GM21825 (cell line): ENCODE results near the gene KRTAP12-1.

ENCODE experiments used
- ATAC-seq: cut with Tn5 transposase; IDR thresholded peaks from one replicate; pipeline ENCODE4 v1.9.1; 2021; ENCODE audit warnings: mild to moderate bottlenecking, moderate library complexity; ENCODE audit not compliant: unreplicated experiment

KRTAP12-1 gene

DNA sequence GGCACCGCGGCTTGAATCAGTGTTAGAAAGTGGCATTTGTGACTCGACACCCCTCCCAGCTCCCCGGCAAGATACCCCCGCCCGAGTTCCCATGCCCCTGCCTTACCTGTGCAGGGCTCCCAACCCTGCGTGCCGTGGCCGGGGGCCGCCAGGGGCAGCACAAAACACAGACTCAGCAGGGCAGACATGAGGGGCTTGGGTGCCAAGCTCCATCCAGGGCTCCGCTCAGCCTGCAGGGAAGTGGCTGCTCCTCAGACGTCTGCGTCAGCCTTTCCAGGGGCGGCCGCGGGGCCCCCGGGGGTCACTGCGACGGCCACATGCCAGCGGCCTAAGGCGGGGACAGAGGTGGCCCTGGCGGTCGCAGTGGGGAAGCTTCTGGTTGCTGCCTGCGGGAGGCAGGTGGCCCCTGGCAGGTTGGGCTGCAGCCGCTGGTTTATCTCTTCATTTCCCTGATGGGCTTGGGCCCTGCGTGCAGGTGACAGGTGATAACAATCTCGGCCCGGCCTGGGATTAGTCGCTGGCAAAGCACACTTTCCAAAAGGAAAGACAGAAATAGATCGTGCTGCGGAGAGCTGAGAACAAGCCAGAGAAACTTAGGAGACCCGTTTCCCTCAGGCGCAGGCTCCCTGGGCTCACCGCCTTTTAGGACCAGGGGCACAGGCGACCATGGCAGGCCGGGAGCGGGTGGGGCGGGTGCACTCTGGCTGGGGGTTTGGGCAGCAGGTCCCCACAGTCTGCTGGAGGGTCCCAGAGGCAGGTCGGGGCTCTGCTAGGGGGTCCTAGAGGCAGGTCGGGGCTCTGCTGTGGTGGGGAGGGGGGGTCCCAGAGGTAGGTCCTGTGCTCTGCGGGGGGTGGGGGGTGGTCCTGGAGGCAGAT lies 29.6 kb upstream of the KRTAP12-1 start, which contains the start of gene TSPEAR:
TSPEAR (minus strand) TSS at position 246 of the 876 bp plus-strand sequence; CDS start at position 188, 58 bp downstream.
- no peak for ATAC-seq

DNA sequence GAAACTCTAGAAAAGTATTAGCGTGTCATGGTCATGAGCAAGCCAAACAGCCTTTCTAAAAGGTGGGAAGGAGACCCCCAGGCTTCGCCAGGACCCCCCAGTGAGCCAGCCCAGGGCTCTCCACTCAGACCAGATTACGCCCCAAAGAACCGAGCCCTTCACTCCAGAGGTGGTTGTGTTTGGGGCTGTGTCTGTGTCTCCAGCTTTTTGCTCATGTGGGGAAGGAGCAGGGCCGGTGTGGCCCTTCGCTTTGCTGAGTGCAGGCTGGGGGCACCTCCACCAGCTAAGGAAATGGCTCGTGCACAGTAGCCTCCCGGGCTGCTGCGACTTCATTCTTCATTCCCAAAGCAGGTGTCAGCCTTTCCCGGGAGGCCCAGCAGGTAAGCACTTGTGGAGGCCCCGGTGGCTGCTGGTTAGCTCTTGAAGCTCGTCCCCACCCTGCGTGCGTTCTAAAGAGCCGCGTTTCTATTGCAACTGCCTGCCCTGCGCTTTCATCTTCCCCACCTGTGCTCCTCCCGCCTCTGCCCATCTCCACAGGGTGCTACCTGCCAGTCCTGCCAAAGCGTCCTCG lies 28.9 kb upstream of the KRTAP12-1 start:
- ATAC-seq: no peak

DNA sequence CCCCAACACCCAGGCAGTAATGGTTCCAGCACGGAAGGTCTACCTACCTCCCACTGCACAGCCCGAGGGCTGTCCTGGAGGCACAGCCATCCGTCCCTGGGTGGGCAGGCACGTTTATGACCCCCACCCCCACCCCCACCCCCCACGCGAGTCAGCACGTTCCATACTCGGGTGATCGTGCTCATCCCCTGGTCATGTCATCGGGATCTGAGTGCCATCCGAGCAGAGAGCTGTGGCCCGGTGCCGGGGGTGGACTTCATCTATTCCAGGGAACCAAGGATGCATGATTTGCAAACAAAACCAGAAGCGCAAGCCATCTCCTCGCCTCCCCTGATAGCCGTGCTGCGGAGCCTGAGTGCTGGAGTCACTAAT lies 28.3 kb upstream of the KRTAP12-1 start:
- no peak for ATAC-seq

DNA sequence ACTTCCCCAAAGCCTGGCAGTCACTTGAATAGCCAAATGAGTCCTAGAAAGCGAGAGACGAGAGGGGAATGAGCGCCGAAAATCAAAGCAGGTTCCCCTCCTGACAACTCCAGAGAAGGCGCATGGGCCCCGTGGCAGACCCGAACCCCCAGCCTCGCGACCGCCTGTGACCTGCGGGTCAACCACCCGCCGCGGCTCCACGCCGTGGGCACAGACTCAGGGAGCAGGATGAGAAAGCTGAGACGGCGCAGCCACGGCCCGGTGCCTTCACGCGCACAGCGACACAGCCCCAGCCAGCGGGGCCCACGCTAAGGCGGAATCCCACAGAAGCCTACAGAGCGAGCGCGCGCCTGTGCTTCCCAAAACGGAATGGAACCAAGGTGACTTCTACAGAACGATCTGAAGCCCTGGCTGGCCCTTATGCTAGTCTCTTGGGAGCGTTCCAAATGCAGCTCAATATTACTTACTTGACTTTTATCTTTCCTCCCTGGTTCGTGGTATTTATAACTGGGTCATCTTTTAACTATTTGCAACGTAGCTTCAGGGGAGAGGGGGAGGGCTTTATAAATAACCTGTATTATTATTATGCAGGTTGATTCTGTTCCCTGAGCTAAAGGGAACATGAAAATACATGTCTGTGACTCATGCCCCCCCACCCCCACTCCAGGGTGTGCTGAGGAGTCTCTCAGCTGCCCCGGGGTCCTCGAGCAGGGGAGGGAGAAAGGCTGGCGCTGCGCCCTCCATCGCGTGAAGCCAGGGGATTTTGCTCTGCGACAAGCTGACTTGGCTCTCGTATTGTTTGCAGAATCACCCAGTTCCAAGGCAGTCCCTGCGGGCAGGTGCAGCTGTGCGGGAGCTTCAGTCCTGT lies 27.7 kb upstream of the KRTAP12-1 start:
- ATAC-seq: no peak

DNA sequence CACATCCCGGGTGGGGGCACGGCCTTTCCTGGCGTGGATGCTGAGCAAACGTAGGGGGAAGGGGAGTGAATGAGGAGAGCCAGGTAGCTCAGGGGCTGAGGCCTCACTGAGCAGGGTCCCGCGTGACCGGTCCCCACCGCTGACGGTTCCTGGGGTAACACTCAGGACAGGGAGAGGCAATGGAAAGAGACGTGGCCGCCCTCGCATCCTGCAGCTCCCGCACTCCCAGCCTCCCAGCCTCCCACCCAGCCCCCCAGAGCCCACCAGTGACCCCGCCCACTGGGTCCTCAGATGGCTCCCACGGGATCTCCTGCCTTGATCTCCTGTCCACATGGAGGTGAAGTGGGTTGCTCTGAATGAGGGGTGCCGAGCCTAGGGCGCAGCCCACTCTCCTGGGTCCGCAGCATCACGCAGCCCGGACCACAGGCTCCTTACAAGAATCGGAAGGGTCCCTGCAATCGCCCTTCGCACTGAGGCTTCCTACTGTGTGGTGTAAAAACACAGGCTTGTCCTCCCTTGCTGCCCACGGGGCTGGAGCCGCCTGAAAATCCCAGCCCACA lies 27.0 kb upstream of the KRTAP12-1 start:
- ATAC-seq: no peak

DNA sequence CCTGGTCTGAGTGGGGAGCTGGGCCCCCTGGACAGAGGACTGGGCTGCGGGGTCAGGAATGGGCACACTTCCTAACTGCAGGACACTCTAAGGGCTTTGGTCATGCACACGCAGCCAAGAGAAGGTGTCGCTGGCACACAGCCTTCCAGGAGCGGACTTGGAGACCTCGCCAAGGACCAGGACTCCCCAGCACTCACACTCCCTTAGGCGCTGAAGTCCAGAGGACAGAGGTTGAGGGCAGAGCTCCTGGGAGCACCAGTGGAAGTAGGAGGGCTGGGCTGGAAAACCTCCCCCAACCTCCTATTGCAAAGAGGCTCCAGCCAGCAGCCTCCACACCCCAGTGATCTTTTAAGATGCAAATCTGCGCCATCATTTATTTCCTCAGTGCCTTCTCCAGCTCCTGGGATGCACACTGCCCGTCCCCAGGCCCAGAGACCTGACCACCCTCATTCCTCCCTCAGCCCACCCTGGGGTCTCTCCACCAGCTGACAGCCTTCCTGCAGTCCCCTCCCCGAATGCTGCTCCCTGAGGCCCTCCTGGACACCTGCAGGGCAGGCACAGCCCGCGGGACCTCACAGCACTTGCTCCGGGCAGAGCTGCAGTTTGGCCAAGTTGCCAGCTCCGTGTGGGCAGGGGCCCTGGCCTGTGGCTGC lies 26.4 kb upstream of the KRTAP12-1 start:
- ATAC-seq: no peak

DNA sequence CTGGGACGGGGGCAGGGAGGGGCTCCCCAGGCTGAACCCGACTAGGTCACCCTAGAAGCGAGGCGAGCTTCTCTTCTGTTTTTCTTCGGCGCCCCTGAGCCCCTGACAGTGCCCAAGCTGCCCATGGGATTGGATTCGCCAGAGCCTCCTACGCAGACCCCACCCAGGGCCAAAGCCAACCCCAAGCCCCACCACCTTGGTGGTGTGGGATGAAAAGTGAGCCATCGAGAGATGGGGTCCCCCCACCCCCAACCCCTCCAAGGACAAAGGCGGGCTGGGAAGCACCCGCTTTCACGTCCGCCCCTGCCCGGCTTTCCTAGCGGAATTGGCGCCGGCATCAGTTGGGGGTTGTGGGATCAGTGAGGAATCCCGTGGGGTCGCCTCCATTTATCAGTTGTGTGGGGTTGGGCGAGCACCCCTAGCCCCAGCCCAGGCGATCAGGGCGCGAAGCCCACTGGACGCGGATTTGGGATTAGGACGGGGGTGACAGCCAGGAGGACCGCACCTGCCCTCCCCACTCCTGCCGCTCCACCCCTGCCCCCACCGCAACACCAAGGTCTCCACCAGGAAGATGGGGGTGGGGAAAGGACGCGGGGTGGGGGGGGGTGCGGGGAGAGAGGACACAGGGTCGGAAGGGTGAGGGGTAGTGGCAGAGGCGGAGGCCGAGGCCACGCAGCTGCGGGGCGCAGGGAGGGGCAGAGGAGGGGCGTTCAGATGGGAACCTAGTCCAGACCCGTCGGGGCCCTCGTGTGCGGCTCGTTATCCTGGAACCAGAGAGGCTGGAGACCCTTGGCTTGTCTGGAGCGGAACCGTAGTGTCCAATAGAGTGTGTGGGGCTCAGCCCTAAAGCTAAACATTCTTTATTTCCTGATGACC lies 25.0 kb upstream of the KRTAP12-1 start:
- no peak for ATAC-seq

DNA sequence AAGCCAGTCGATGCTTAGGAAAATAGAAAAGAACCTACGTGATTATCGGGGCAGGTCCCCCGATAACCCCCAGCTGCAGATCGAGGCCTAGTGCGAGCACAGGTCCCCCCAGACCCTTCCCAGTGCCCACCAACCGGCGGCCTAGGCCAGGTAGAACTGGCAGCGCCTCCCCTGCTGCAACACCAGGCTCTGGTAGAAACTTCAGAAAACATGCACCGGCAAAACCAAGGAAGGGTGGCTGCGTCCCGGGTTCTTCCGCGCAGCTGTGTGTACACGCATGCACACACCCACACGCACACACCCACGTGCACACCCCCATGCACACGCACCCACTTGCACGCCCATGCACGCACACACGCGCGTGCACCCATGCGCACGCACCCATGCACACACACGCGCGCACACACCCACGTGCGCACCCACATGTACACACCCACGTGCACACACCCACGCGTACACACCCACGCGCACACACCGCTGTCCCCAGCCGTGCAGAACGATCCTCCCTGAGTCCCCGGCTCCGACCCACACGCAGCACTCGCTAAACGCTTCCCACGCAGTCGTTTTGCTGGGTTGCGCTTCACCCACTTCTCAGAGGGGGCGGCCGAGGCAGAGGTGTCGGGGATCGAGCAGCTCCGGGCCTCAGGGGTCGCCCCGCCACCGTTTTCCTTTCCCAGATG lies 24.2 kb upstream of the KRTAP12-1 start:
- ATAC-seq: no peak

DNA sequence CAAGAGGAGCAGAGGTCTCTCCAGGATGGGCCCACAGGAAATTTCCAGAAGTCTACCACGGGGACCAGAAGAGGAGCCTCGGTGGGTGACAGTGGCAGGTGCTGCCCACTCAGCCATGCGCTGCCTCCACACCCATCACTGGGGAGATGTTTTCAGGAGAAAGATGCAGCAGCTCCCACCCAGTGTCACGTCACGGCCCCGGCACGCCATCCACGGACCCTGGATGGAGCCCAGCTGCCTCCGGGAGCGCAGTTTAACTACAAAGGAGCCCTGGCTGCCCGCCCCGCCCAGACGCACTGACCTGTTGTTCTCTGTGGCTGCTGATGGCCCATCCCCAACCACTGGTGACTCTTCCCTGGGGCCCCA lies 22.7 kb upstream of the KRTAP12-1 start:
- ATAC-seq: no peak

DNA sequence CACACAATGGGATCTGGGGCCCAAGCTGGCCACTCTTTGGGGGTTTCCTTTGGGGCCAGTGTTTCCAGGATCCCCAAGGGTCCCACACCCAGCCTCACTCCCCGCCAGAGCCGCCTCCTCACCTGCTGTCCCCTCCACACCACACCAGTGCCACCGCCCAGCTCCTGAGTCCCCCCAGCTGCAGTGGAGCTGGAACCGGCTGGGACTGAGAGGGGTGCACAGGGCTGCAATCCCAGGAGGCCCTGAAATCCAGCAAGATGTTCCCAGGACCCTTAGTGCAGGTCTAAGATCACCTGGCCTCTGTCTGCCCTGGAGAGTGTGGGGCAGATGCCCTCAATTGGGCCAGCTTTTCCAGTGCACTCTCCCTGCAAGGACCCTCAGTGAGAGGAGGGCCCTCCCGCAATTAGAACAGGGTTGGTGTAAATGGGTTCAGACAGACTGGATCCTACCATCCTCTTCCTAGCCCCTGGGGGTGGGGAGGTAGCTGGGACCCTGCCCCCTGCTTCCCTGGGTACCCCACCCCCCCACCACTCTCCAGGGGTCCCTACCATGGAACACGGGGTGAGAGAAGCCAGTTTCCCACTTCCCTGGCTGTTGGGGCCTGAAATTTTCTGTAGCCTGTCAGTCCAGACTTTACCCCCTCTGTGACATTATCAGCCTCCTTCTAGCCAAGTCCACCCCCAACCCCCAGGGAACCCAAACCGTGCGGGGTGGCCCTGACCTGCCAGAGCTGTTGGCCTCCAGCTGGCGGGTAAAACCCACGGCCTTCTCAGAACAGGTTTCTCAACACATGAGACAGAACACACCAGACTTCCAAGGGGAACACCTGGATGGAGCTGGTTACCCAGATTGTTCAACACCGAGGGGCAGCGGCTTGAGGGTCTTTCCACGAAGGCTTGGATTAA lies 22.0 kb upstream of the KRTAP12-1 start:
- ATAC-seq: no peak

DNA sequence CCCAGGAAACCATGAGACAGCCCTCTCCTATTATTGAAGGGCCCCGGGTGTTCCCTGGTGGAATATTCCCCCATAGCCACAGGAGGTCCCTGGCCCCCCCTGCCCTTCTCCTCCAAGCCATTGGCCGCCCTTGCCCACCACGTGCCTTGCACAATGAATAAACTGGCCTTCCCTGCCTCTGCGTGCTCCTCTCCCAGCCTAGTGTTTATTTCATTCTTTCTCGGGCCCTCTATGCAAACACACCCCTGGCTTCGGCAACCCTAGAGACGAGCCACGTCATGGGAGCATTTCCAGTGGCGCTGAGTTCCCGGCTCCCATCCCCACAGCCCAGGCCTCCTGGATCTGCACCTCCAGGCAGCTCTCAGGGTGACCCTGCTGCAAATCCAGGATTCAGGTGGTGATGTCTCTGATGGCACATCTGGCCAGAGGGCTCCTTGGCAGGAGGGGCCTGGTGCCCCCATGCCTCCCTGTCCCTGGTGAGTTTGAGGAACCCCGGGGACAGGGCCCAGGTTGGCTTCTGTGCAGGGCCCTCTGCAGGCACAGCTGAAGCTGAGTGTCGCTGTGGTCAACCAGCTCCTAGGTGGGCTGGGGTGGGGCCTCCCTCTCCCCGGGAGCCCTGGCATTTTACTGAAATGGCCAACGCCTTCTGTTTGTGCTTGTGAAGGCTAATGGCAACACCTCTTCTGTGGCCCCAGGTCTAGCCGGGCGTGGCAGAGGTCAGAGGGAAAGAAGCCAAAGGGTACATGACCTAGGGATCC lies 21.2 kb upstream of the KRTAP12-1 start:
- ATAC-seq: no peak

DNA sequence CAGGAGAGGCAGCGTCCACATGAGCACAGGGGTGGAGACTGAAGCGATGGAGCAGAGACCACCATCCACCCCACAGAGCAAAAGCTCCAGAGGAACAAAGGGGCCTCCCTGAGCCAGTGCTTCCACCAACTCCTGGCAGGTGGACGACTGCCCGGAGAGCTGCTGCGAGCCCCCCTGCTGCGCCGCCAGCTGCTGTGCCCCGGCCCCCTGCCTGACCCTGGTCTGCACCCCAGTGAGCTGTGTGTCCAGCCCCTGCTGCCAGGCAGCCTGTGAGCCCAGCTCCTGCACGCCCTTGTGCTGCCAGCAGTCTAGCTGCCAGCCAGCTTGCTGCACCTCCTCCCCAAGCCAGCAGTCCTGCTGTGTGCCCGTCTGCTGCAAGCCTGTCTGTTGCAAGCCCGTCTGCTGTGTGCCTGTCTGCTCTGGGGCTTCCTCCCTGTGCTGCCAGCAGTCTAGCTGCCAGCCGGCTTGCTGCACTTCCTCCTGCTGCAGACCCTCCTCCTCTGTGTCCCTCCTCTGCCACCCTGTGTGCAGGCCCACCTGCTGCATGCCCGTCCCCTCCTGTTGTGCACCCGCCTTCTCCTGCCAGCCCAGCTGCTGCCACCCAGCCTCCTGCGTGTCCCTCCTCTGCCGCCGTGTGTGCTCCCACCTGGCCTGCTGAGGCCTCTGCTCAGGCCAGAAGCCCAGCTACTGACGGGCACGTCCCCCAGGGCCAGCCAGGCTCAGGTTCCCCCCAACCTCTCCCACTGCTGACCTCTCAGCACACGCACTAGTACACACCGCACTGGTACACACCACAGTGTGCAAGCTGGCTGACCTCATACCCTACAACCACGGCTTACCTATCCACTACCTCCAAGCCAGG lies 20.4 kb upstream of the KRTAP12-1 start:
- no peak for ATAC-seq

DNA sequence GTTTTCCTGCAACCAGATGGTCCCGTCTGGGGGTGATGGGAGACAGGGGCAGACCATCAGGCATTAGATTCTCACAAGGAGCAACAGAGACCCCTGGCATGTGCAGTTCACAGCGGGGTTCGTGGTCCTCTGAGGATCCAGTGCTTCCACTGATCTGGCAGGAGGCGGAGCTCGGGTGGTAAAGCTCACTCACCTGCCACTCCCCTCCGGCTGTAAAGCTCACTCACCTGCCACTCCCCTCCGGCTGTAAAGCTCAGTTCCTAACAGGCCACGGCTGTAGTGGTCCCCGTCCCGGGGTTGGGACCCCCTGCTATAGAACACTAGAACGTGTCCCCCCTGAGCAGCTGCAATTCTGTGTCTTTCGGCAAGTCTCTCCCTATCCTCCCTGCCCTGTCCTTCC lies 19.6 kb upstream of the KRTAP12-1 start:
- ATAC-seq: no peak

DNA sequence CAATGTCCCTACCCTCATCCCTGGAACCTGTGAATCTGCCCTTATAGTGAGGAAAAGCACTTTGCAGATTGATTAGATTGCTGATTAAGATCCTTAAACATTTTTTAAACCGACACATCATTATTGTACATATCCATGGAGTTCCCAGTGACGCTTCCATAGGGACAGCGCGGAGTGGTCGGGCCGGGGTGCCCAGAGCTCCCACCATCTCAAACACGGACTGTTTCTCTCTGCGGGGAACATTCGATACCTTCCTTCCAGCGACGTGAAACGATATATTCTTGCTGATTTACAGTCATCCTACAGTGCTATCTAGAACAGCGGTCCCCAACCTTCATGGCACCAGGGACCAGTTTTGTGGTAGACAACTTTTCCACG lies 19.0 kb upstream of the KRTAP12-1 start:
- no peak for ATAC-seq

DNA sequence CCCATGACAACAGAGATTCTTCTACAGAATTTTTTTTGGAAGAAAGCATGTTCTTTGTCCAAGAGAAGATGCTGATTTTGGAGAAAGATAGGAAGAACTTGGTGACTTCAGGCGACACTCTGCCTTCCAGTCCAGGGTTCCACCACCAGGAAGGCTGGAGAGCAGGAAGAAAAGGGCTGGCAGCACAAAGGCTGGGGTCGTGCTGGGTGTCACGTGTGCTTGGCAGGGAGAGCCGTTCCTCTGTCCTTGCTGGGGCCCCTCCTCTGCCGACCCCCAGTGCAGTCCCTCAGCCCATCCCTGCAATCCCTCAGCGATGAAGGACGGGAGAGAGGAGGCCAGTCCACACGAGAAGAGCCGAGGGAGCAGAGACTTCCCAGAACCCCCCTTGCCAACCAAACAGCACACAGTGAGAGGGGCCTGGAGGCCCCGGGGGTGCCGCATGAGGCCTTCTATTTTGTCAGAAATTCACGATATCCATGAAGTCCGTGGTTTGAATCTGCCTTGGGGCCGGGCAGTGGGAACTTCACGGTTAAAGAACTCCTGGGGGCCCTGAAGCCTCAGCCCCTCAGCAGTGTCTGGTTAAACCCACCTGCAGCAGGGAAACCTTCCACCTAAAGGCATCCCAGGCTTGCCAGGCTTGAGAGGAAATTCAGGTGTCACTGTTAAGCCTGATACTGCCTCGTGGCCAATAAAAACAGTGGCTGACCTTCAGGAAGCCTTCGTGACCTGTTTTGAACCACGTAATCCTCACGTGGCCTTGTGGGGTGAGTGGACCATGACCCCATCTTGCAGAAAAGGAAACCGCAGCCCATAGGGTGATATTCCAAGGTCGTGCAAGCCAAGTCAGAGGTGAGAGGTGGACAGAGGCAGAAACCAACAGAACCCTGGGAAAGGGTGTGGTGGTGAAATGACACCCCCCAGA lies 18.4 kb upstream of the KRTAP12-1 start:
- ATAC-seq: no peak
